K562 (cell line): ENCODE results near the gene ADAMTS15. TPM values are rescaled to one million over a fixed set of nuclear protein-coding genes. Genes with fewer than 3 reads are reported as not detected.

ENCODE experiments used
- ATAC-seq: fragments of 200-7000 bp; cut with Tn5 transposase; 3 replicates; pipeline ENCODE4 v1.9.1; 2020; ENCODE audit warnings: moderate library complexity
- BruUV-seq: library from RNA; stranded (reverse); fragments of 400-500 nt; replicated peaks from 2 replicates; lab custom pipeline; 2021; lab: Mats Ljungman, UMichigan
- CTCF ChIA-PET: fragments of 300-600 bp; formaldehyde crosslinking; extraction: SDS; loops from one replicate; lab custom pipeline; 2021; ENCODE audit warnings: low intra/inter-chr PET ratio; lab: Yijun Ruan, JAX
- POLR2A ChIA-PET: fragments of 300-600, 350-650 bp; sonication (Branson Sonifier 250); formaldehyde crosslinking; extraction: SDS; loops from one replicate; lab custom pipeline; 2021; ENCODE audit warnings: antibody characterized with exemption, inconsistent platforms; lab: Yijun Ruan, JAX
- DNase-seq, 4 experiments: peaks; one replicate each; pipeline versions ENCODE4 v3.0.0 to v3.0.0-alpha.2; 2011 to 2018; ENCODE audit warnings: low spot score in 3 of 4, mixed read lengths in 3 of 4; ENCODE audit errors: extremely low read depth in 1 of 4
- FAIRE-seq: peaks from 2 replicates; lab custom pipeline; 2011; peaks lifted over from hg19 to GRCh38; lab: Jason Lieb, UNC
- H2AFZ ChIP-seq: 2 replicates; pipeline ENCODE4 v1.6.0; 2011; ENCODE audit warnings: low read depth, low read length, control low read depth, inconsistent platforms
- H3K27ac ChIP-seq: fragments of 200-600 bp; 3 replicates; pipeline ENCODE4 v1.8.0; 2011; ENCODE audit warnings: low read depth, mild to moderate bottlenecking, control low read depth, inconsistent platforms, low read length, moderate library complexity, mixed read lengths; ENCODE audit errors: extremely low read depth
- H3K27me3 ChIP-seq, 2 experiments: fragments of 300-600 bp in 1 of 2; 2 replicates in 1 of 2; 3 replicates in 1 of 2; pipeline versions ENCODE4 v1.6.0 to v1.8.0; 2011; ENCODE audit warnings: inconsistent platforms in 2 of 2, low read length in 2 of 2, mild to moderate bottlenecking in 1 of 2, mixed read lengths in 1 of 2, moderate library complexity in 1 of 2; ENCODE audit not compliant: control insufficient read depth in 2 of 2, insufficient read depth in 2 of 2
- H3K36me3 ChIP-seq: fragments of 300-600 bp; 3 replicates; pipeline ENCODE4 v1.8.0; 2011; ENCODE audit warnings: mild to moderate bottlenecking, low read length, inconsistent platforms; ENCODE audit not compliant: control insufficient read depth, insufficient read depth
- H3K4me1 ChIP-seq, 2 experiments: fragments of 200-600 bp in 1 of 2; replicated peaks in 1 of 2; 2 replicates in 1 of 2; 3 replicates in 1 of 2; pipeline versions ENCODE4 v1.5.1 to v1.8.0; 2011; ENCODE audit warnings: inconsistent platforms in 2 of 2, low read length in 2 of 2, mild to moderate bottlenecking in 1 of 2, mixed read lengths in 1 of 2, moderate library complexity in 1 of 2; ENCODE audit not compliant: control insufficient read depth in 2 of 2, insufficient read depth in 2 of 2
- H3K4me2 ChIP-seq: 2 replicates; pipeline ENCODE4 v1.6.1; 2011; ENCODE audit warnings: low read length, control low read depth, inconsistent platforms, mixed read lengths; ENCODE audit not compliant: insufficient read depth
- H3K4me3 ChIP-seq: fragments of 200-600 bp; sonication (generic), shearing (Covaris generic); 2 replicates; pipeline ENCODE4 v1.5.1; 2016; ENCODE audit warnings: control low read depth, inconsistent platforms
- H3K79me2 ChIP-seq: fragments of 200-600 bp; 3 replicates; pipeline ENCODE4 v1.8.0; 2011; ENCODE audit warnings: low read length, inconsistent platforms; ENCODE audit not compliant: control insufficient read depth, insufficient read depth
- H3K9ac ChIP-seq, 2 experiments: 2 replicates each; pipeline versions ENCODE4 v1.6.0 to v1.6.1; 2011; ENCODE audit warnings: low read depth in 2 of 2, low read length in 2 of 2, control low read depth in 1 of 2, inconsistent platforms in 1 of 2, mild to moderate bottlenecking in 1 of 2, mixed read lengths in 1 of 2; ENCODE audit not compliant: insufficient read depth in 1 of 2
- H3K9me1 ChIP-seq: one replicate; pipeline ENCODE4 v1.6.0; 2011; ENCODE audit warnings: inconsistent platforms, mild to moderate bottlenecking, low read length, moderate library complexity; ENCODE audit not compliant: control insufficient read depth, insufficient read depth
- H3K9me3 ChIP-seq: replicated peaks from 2 replicates; pipeline ENCODE4 v1.5.1; 2011; ENCODE audit warnings: low read depth, low read length, inconsistent platforms; ENCODE audit not compliant: control insufficient read depth, insufficient read depth
- H4K20me1 ChIP-seq: replicated peaks from 2 replicates; pipeline ENCODE4 v1.6.1; 2011; ENCODE audit warnings: low read length, inconsistent platforms, mixed read lengths; ENCODE audit not compliant: control insufficient read depth, insufficient read depth
- CREB3 ChIP-seq: fragments of 450-650 bp; conservative IDR thresholded peaks from 2 replicates; pipeline ENCODE4 v1.6.1; 2016; ENCODE audit warnings: missing genetic modification characterization, low read depth, mild to moderate bottlenecking, missing compliant biosample characterization, moderate library complexity
- E2F5 ChIP-seq: sonication (generic); formaldehyde crosslinking; IDR thresholded peaks from 2 replicates; pipeline ENCODE4 v1.8.0; 2022; ENCODE audit warnings: mild to moderate bottlenecking, missing genetic modification reagents
- ETV1 ChIP-seq: fragments of 450-650 bp; conservative IDR thresholded peaks from 2 replicates; pipeline ENCODE4 v1.6.1; 2016; ENCODE audit warnings: missing genetic modification characterization, control low read depth, low read depth, missing compliant biosample characterization
- HNRNPUL1 ChIP-seq: fragments of 200-400 bp; formaldehyde crosslinking; IDR thresholded peaks from 2 replicates; pipeline ENCODE4 v1.6.1; 2017; ENCODE audit warnings: low read length
- TSHZ1 ChIP-seq: fragments of 250-450 bp; sonication (Bioruptor Pico); IDR thresholded peaks from 2 replicates; pipeline ENCODE4 v1.4.0; 2020; ENCODE audit warnings: mild to moderate bottlenecking, moderate library complexity
- ZBTB17 ChIP-seq: fragments of 450-650 bp; formaldehyde crosslinking; IDR thresholded peaks from 2 replicates; pipeline ENCODE4 v1.4.0; 2020; ENCODE audit warnings: mild to moderate bottlenecking
- ZFX ChIP-seq: sonication (generic); formaldehyde crosslinking; IDR thresholded peaks from 2 replicates; pipeline ENCODE4 v1.8.0; 2022; ENCODE audit warnings: mild to moderate bottlenecking, missing genetic modification reagents, moderate library complexity
- ZNF133 ChIP-seq: fragments of 250-450 bp; sonication (Bioruptor Pico); IDR thresholded peaks from 2 replicates; pipeline ENCODE4 v1.4.0; 2020; ENCODE audit warnings: mild to moderate bottlenecking
- ZNF76 ChIP-seq: fragments of 250-450 bp; sonication (Bioruptor Pico); IDR thresholded peaks from 2 replicates; pipeline ENCODE4 v1.4.0; 2020; ENCODE audit warnings: mild to moderate bottlenecking, moderate library complexity, borderline replicate concordance
- WGBS: fragments of 100-300 bp; shearing (Covaris generic); methylation state at CpG from one replicate; pipeline ENCODE4 v1.1.6; 2016; ENCODE audit warnings: low coverage, mixed read lengths; ENCODE audit not compliant: insufficient coverage; ENCODE audit errors: missing lambda C conversion rate; 5-methylcytosine and 5-hydroxymethylcytosine counted together
- in situ Hi-C: fragments of 300-500 bp; cut with MboI; formaldehyde crosslinking; loops from 4 replicates; pipeline ENCODE4 v1.15.0; 2018; ENCODE audit warnings: inconsistent platforms, mixed read lengths
- intact Hi-C: fragments of 100-400 bp; cut with micrococcal nuclease; formaldehyde crosslinking; loops from 2 replicates; pipeline ENCODE4 v1.14.2; 2022
- polyA plus RNA-seq, 8 experiments: library from polyadenylated mRNA; depleted of rRNA in 4 of 8; stranded (reverse) in 5 of 8; unstranded in 3 of 8; fragments of >200 nt; fragmentation: Nextera tagmentation in 2 of 8; fragmentation: Illumina TruSeq in 1 of 8; extraction: Ambion mirVana in 2 of 8; extraction: Trizol in 1 of 8; gene quantifications; 2 replicates each; pipeline versions ENCODE4 v1.2.1 to v1.2.3, GENCODE V29; 2011 to 2014; ENCODE audit warnings: inconsistent platforms in 1 of 8, missing spikeins in 1 of 8
- total RNA-seq, 7 experiments: library from RNA; depleted of rRNA in 6 of 7; stranded (reverse); fragments of >200 nt in 6 of 7; fragmentation: Illumina TruSeq in 2 of 7; extraction: Trizol in 2 of 7; gene quantifications; 2 replicates each; pipeline versions ENCODE4 v1.2.1 to v1.2.3, GENCODE V29; 2011 to 2021; ENCODE audit warnings: low replicate concordance in 1 of 7

Gene ADAMTS15
- total and polyA plus RNA-seq, 9 of the 15 experiments (the other 6 are each of a cell fraction or from before 2014, with no cell fraction given): 0.04 TPM; not detected in 8

GRCh38 chr11:130411223-130411622, 37.2 kb upstream of the ADAMTS15 start (continued):
- TF ChIP-seq ZBTB17 (CRISPR knock-in tag) (no peak), ZNF133 (CRISPR knock-in tag) (no peak), TSHZ1 (no peak), E2F5 (CRISPR knock-in tag) (no peak)

- peaks cover 41 to 86% of the 10 kb centered on the region in 2 experiments for H3K27me3 ChIP-seq
- no peaks in the 10 kb centered on the region for H3K36me3 ChIP-seq
- no peak for DNase-seq
- no peak; the same call in 2 of the 3 replicates for ATAC-seq
- no peaks in the 10 kb centered on the region for H4K20me1 ChIP-seq
- no peak overlapping the region for H3K4me3 ChIP-seq
- H3K79me2 ChIP-seq: no peaks in the 10 kb centered on the region
- 6% methylated on average over 16 of the region's 16 CpGs for WGBS
- peaks cover 0 to 7% of the 10 kb centered on the region in 2 experiments; a peak in 1 of 5 replicates for H3K4me1 ChIP-seq
- in situ Hi-C loops: no loop called here
- CTCF ChIA-PET: no interaction called here
- no peak overlapping the region; a peak in 1 of 4 replicates for H3K9ac ChIP-seq
- intact Hi-C loops: no loop called here
- H3K9me3 ChIP-seq: no peaks in the 10 kb centered on the region
- no peak overlapping the region for H2AFZ ChIP-seq
- no peak for FAIRE-seq
- no peak overlapping the region for H3K4me2 ChIP-seq
- BruUV-seq: no TSS peak
- H3K27ac ChIP-seq: no peak overlapping the region
- H3K9me1 ChIP-seq: no peaks in the 10 kb centered on the region
- POLR2A ChIA-PET: interaction anchor here (1.0 to 1.5 kb wide), 2 partner anchors 10 to 12 kb away, joined by 3 to 4 read pairs; no protein-coding TSS in a partner anchor
- TF ChIP-seq ETV1 (tag) (no peak), HNRNPUL1 (no peak), ZFX (CRISPR knock-in tag) (no peak), ZNF76 (CRISPR knock-in tag) (no peak), CREB3 (no peak)
These were observed 34.9 kb upstream of the ADAMTS15 start for GRCh38 chr11:130413405-130414106.
